ENCODE measurements around the gene STX8. TPM values are rescaled to one million over a fixed set of nuclear protein-coding genes. Genes with fewer than 3 reads are reported as not detected.

Gene STX8
- total and polyA plus RNA-seq, 9 of the 15 experiments (the other 6 are each of a cell fraction or from before 2014, with no cell fraction given): 14.6 to 42.5 (median 22.1) TPM

GRCh38 chr17:9622961-9623360 is 47.3 kb upstream of the STX8 start:
- POLR2A ChIA-PET: no interaction called here
- Histone ChIP-seq H3K27me3 (ENCODE audit: control insufficient read depth in 2 of 2, insufficient read depth in 2 of 2, low read length in 2 of 2) (no peaks in the 10 kb centered on the region), H3K27ac (ENCODE audit: extremely low read depth, low read depth, low read length) (no peak overlapping the region), H3K9me3 (replicated peaks; ENCODE audit: control insufficient read depth, insufficient read depth, low read depth, low read length) (no peaks in the 10 kb centered on the region), H2AFZ (ENCODE audit: low read depth, low read length) (no peak overlapping the region), H4K20me1 (replicated peaks; ENCODE audit: control insufficient read depth, insufficient read depth, low read length) (no peaks in the 10 kb centered on the region), H3K9me1 (ENCODE audit: control insufficient read depth, insufficient read depth, low read length) (no peaks in the 10 kb centered on the region), H3K36me3 (ENCODE audit: control insufficient read depth, insufficient read depth, low read length) (no peaks in the 10 kb centered on the region), H3K9ac (ENCODE audit: insufficient read depth in 1 of 2, low read depth in 2 of 2, low read length in 2 of 2) (no peak overlapping the region), H3K79me2 (ENCODE audit: control insufficient read depth, insufficient read depth, low read length) (no peaks in the 10 kb centered on the region), H3K4me2 (ENCODE audit: insufficient read depth, low read length) (no peak overlapping the region), H3K4me1 (replicated peaks in 1 of 2; ENCODE audit: control insufficient read depth in 2 of 2, insufficient read depth in 2 of 2, low read length in 2 of 2) (no peaks in the 10 kb centered on the region), H3K4me3 (no peak overlapping the region)
- in situ Hi-C loops (cut with MboI): no loop called here
- intact Hi-C loops (cut with micrococcal nuclease): no loop called here
- CTCF ChIA-PET (ENCODE audit: low intra/inter-chr PET ratio): no interaction called here
- no peak for FAIRE-seq
- no peak for DNase-seq (ENCODE audit: extremely low read depth in 1 of 4, low spot score in 3 of 4)
- no TSS peak for BruUV-seq (replicated peaks)
- TF ChIP-seq ZNF316 (IDR thresholded peaks at IDR 0.05) (peak; percentile 80), ELK1 (CRISPR knock-in tag; IDR thresholded peaks at IDR 0.05) (no peak), MAFG (tag; conservative IDR thresholded peaks at IDR 0.05) (peak; percentile 36), C11orf30 (IDR thresholded peaks at IDR 0.05; ENCODE audit: low read depth) (peak; percentile 46; the same call in 1 of the 2 replicates)
- no peak for ATAC-seq

- POLR2A ChIA-PET: no interaction called here
- H3K36me3 ChIP-seq (ENCODE audit: control insufficient read depth, insufficient read depth, low read length): no peaks in the 10 kb centered on the region
- DNase-seq (ENCODE audit: extremely low read depth in 1 of 4, low spot score in 3 of 4): no peak
- no TSS peak for BruUV-seq (replicated peaks)
- no peak overlapping the region for H3K27ac ChIP-seq (ENCODE audit: extremely low read depth, low read depth, low read length)
- no peak overlapping the region for H3K4me3 ChIP-seq
- no peaks in the 10 kb centered on the region for H3K9me3 ChIP-seq (replicated peaks; ENCODE audit: control insufficient read depth, insufficient read depth, low read depth, low read length)
- CTCF ChIA-PET (ENCODE audit: low intra/inter-chr PET ratio): no interaction called here
- in situ Hi-C loops (cut with MboI) (no loop called here), intact Hi-C loops (cut with micrococcal nuclease) (no loop called here)
- no peak for ATAC-seq
- TF ChIP-seq CEBPB (tag; IDR thresholded peaks at IDR 0.05) (0 out of 2 replicates have a peak, but pooled peaks have one; percentile 9), HLTF (IDR thresholded peaks at IDR 0.05) (no peak), FUS (optimal IDR thresholded peaks at IDR 0.05; ENCODE audit: low read depth, low read length) (no peak)
- no peak overlapping the region for H3K4me2 ChIP-seq (ENCODE audit: insufficient read depth, low read length)
- H2AFZ ChIP-seq (ENCODE audit: low read depth, low read length): no peak overlapping the region
- no peak overlapping the region for H3K9ac ChIP-seq (ENCODE audit: insufficient read depth in 1 of 2, low read depth in 2 of 2, low read length in 2 of 2)
- H3K79me2 ChIP-seq (ENCODE audit: control insufficient read depth, insufficient read depth, low read length): no peaks in the 10 kb centered on the region
- no peaks in the 10 kb centered on the region for H4K20me1 ChIP-seq (replicated peaks; ENCODE audit: control insufficient read depth, insufficient read depth, low read length)
- no peaks in the 10 kb centered on the region for H3K9me1 ChIP-seq (ENCODE audit: control insufficient read depth, insufficient read depth, low read length)
- no peaks in the 10 kb centered on the region for H3K4me1 ChIP-seq (replicated peaks in 1 of 2; ENCODE audit: control insufficient read depth in 2 of 2, insufficient read depth in 2 of 2, low read length in 2 of 2)
- H3K27me3 ChIP-seq (ENCODE audit: control insufficient read depth in 2 of 2, insufficient read depth in 2 of 2, low read length in 2 of 2): no peaks in the 10 kb centered on the region
- 0% methylated on average over 2 of the region's 2 CpGs for WGBS (ENCODE audit: insufficient coverage, low coverage, missing lambda C conversion rate)
- no peak for FAIRE-seq
These were observed 39.9 kb upstream of the STX8 start for GRCh38 chr17:9615486-9615885.
